Activated CD4-positive, alpha-beta T cell treated with anti-CD3 and anti-CD28 coated beads, Interleukin-2, amount 50 U/mL, for 24 hours (primary cell): ENCODE results near the gene HINFP.
A peak's percentile ranks its signal among the peaks of the same experiment; 100 is the strongest.
"Not testable (repeated sequence)": the region's sequence is repeated elsewhere in the genome, so short reads cannot be mapped to it uniquely, and the experiment has no call there.

ENCODE experiments used
- DNase-seq, 2 donors: peaks; one replicate each; pipeline ENCODE4 v3.0.0-alpha.2; 2020; ENCODE audit warnings: low read depth in 1 of 2, low spot score in 1 of 2

The HINFP gene

GRCh38 chr11:119099711-119100110, 21.7 kb upstream of the HINFP start:
- no peak for DNase-seq

- DNase-seq: no peak
These were observed 21.0 kb upstream of the HINFP start for GRCh38 chr11:119100246-119100970.

GRCh38 chr11:119100994-119101758, 20.2 kb upstream of the HINFP start:
- DNase-seq: no peak

GRCh38 chr11:119101759-119102423, 19.5 kb upstream of the HINFP start, which contains the start of gene DPAGT1:
Gene DPAGT1, minus strand, starts transcription at chr11:119101853. Its CDS starts 198 bp downstream, at chr11:119101655.
- peak; percentile 72 to 83 for DNase-seq

GRCh38 chr11:119103161-119103664, 18.2 kb upstream of the HINFP start:
- DNase-seq: not testable (repeated sequence)

GRCh38 chr11:119103793-119104192, 17.6 kb upstream of the HINFP start:
- no peak for DNase-seq

- peak; percentile 69 to 85 for DNase-seq
These were observed 14.5 kb upstream of the HINFP start, which contains the start of gene C2CD2L for GRCh38 chr11:119106564-119107537. Gene C2CD2L, plus strand, starts transcription at chr11:119107344. Its CDS starts 398 bp downstream, at chr11:119107742.

- DNase-seq: no peak
These were observed 13.7 kb upstream of the HINFP start for GRCh38 chr11:119107538-119108145.

GRCh38 chr11:119108146-119108856, 13.1 kb upstream of the HINFP start:
- no peak for DNase-seq

GRCh38 chr11:119108857-119109221, 12.5 kb upstream of the HINFP start:
- no peak for DNase-seq

GRCh38 chr11:119109843-119110242, 11.5 kb upstream of the HINFP start:
- no peak for DNase-seq

GRCh38 chr11:119110439-119110838, 10.9 kb upstream of the HINFP start:
- no peak for DNase-seq

- no peak for DNase-seq
These were observed 9.9 kb upstream of the HINFP start for GRCh38 chr11:119111361-119111925.

GRCh38 chr11:119112314-119113020, 8.9 kb upstream of the HINFP start:
- no peak for DNase-seq

GRCh38 chr11:119113716-119114115, 7.7 kb upstream of the HINFP start:
- no peak for DNase-seq

GRCh38 chr11:119114351-119114750, 7.0 kb upstream of the HINFP start:
- DNase-seq: no peak

GRCh38 chr11:119115484-119116234, 5.7 kb upstream of the HINFP start:
- no peak for DNase-seq

GRCh38 chr11:119116235-119116594, 5.2 kb upstream of the HINFP start:
- no peak for DNase-seq
